SJSA1 (cell line): ENCODE data around the gene TLCD2. TPM values are rescaled to one million over a fixed set of nuclear protein-coding genes. Genes with fewer than 3 reads are reported as not detected.
A peak's percentile ranks its signal among the peaks of the same experiment; 100 is the strongest.
"Not testable (repeated sequence)": the region's sequence is repeated elsewhere in the genome, so short reads cannot be mapped to it uniquely, and the experiment has no call there.

ENCODE experiments used
- DNase-seq, 2 experiments: peaks; one replicate each; pipeline ENCODE4 v3.0.0-alpha.2; 2015 to 2020; ENCODE audit warnings: low spot score in 2 of 2, low read depth in 1 of 2
- H3K27ac ChIP-seq: fragments of 250-450 bp; sonication (Bioruptor Pico); 2 replicates; pipeline ENCODE4 v1.5.1; 2020; ENCODE audit warnings: mild to moderate bottlenecking, moderate library complexity
- H3K27me3 ChIP-seq: fragments of 250-450 bp; sonication (Bioruptor Pico); replicated peaks from 2 replicates; pipeline ENCODE4 v1.5.1; 2020; ENCODE audit warnings: mild to moderate bottlenecking, moderate library complexity
- H3K36me3 ChIP-seq: fragments of 250-450 bp; sonication (Bioruptor Pico); 2 replicates; pipeline ENCODE4 v1.5.1; 2020; ENCODE audit warnings: mild to moderate bottlenecking
- H3K4me1 ChIP-seq: fragments of 250-450 bp; sonication (Bioruptor Pico); replicated peaks from 2 replicates; pipeline ENCODE4 v1.6.1; 2021; ENCODE audit warnings: mild to moderate bottlenecking
- H3K4me3 ChIP-seq: fragments of 250-450 bp; sonication (Bioruptor Pico); 2 replicates; pipeline ENCODE4 v1.5.1; 2020; ENCODE audit warnings: mild to moderate bottlenecking
- H3K9me3 ChIP-seq: fragments of 250-450 bp; sonication (Bioruptor Pico); replicated peaks from 2 replicates; pipeline ENCODE4 v1.5.1; 2020; ENCODE audit warnings: mild to moderate bottlenecking
- total RNA-seq: library from RNA; depleted of rRNA; stranded (reverse); fragments of >200 nt; shearing (Covaris generic); gene quantifications from 2 replicates; pipeline ENCODE4 v1.2.3, GENCODE V29; 2014

TLCD2 gene
- total RNA-seq, 1 experiment from 2014 or later, result 0.95 TPM

DNA sequence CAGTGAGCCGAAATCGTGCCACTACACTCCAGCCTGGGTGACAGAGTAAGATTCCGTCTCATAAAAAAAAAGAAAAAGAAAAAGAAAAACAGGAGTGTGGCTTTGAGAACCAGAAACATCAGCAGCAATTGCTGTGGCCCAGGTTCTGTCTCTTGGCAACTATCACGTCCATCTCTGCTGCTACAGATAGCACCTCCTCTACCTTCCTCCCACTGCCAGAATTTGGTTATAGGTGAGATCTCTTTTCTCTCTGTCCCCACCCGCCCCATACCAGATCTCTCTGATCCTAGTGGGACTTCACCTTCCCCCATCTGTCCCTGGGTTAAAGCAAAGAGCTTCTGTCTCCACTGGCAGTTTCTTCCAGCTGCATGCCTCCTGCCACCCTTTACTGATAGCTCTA is 3.1 kb downstream of the TLCD2 start:
- no peak overlapping the region for H3K4me3 ChIP-seq
- peaks cover 29% of the 10 kb centered on the region for H3K4me1 ChIP-seq
- H3K27ac ChIP-seq, result no peak overlapping the region
- H3K27me3 ChIP-seq, result no peaks in the 10 kb centered on the region
- H3K36me3 ChIP-seq, result peaks cover 30% of the 10 kb centered on the region
- no peaks in the 10 kb centered on the region for H3K9me3 ChIP-seq
- no peak for DNase-seq

DNA sequence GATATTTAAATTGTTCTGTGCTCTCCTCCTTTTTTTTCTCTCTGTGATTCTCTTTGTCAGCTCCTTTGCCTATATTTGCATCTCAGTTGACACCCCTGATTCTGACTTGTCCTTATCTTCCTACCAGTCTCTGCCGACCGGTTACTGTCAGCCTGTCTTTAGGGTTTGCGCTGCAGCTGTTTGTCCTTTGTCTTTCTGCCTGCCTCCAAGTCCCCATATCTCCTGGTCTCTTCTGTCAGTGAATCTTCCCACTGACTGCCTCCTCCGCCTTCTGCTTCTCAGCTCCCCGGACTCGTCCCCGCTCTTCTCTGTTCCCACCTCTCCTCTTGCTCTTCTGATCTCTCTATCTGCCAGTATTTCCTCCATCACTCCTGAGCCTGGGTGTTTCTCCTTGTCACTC is 5.2 kb downstream of the TLCD2 start:
- H3K4me3 ChIP-seq, result no peak overlapping the region
- no peaks in the 10 kb centered on the region for H3K27me3 ChIP-seq
- no peak overlapping the region for H3K27ac ChIP-seq
- no peaks in the 10 kb centered on the region for H3K9me3 ChIP-seq
- no peak for DNase-seq
- peaks cover 10% of the 10 kb centered on the region for H3K36me3 ChIP-seq
- peaks cover 18% of the 10 kb centered on the region for H3K4me1 ChIP-seq

GRCh38 chr17:1703063-1703462 is 7.1 kb downstream of the TLCD2 start:
- Histone ChIP-seq H3K27me3 (no peaks in the 10 kb centered on the region), H3K4me3 (no peak overlapping the region), H3K9me3 (no peaks in the 10 kb centered on the region), H3K36me3 (peaks cover 4% of the 10 kb centered on the region; the same call in 1 of the 2 replicates), H3K27ac (peak overlapping the region; percentile 49), H3K4me1 (peaks cover 16% of the 10 kb centered on the region)
- DNase-seq, result peak; percentile 78 to 90

DNA sequence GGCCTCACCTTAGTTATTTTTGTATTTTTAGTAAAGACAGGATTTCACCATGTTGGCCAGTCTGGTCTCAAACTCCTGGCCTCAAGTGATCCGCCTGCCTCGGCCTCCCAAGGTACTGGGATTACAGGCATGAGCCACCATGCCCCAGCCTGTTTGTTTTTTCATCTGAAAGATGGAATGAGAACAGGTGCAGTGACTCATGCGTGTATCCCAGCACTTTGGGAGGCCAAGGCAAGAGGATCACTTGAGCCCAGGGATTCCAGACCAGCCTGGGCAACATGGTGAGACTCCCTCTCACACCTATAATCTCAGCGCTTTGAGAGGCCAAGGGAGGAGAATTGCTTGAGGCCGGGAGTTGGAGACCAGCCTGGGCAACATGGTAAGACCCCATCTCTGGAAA is 10.3 kb downstream of the TLCD2 start:
- not testable (repeated sequence) for H3K4me3 ChIP-seq, H3K27ac ChIP-seq, H3K36me3 ChIP-seq, H3K9me3 ChIP-seq, H3K27me3 ChIP-seq, DNase-seq
- H3K4me1 ChIP-seq, result peaks cover 16% of the 10 kb centered on the region

GRCh38 chr17:1697681-1698080 is 12.5 kb downstream of the TLCD2 start:
- no peaks in the 10 kb centered on the region for H3K9me3 ChIP-seq
- H3K27ac ChIP-seq, result no peak overlapping the region
- peaks cover 11% of the 10 kb centered on the region for H3K4me1 ChIP-seq
- no peak overlapping the region for H3K4me3 ChIP-seq
- no peaks in the 10 kb centered on the region for H3K27me3 ChIP-seq
- no peaks in the 10 kb centered on the region for H3K36me3 ChIP-seq
- no peak for DNase-seq

- Histone ChIP-seq H3K4me1 (peaks cover 5% of the 10 kb centered on the region), H3K4me3 (no peak overlapping the region), H3K9me3 (no peaks in the 10 kb centered on the region), H3K27ac (no peak overlapping the region), H3K27me3 (no peaks in the 10 kb centered on the region), H3K36me3 (no peaks in the 10 kb centered on the region)
- no peak for DNase-seq
Measured at GRCh38 chr17:1695365-1695764, 14.8 kb downstream of the TLCD2 start.

DNA sequence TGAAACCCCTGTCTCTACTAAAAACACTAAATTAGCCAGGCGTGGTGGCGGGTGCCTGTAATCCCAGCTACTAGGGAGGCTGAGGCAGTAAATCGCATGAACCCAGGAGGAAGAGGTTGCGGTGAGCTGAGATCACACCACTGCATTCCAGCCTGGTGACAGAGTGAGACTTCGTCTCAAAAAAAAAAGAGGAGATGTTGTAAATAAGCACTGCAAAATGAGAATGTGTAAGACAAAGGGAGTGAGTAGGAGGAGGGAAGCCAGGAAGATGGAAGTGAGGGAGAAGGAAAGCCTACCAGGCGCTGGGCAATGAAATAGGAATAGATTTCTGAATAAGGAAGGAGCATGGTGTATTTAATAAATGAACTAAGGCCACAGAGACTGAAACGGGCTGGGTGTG is 16.8 kb downstream of the TLCD2 start:
- Histone ChIP-seq H3K9me3 (no peaks in the 10 kb centered on the region), H3K36me3 (no peaks in the 10 kb centered on the region), H3K4me1 (peaks cover 5% of the 10 kb centered on the region), H3K27me3 (no peaks in the 10 kb centered on the region), H3K4me3 (no peak overlapping the region), H3K27ac (no peak overlapping the region)
- DNase-seq, result peak in 1 of 2 experiments; percentile 34

GRCh38 chr17:1690544-1691221 is 19.5 kb downstream of the TLCD2 start:
- peaks cover 11% of the 10 kb centered on the region for H3K4me1 ChIP-seq
- H3K27ac ChIP-seq, result no peak overlapping the region
- H3K36me3 ChIP-seq, result no peaks in the 10 kb centered on the region
- H3K27me3 ChIP-seq, result no peaks in the 10 kb centered on the region
- no peak overlapping the region for H3K4me3 ChIP-seq
- H3K9me3 ChIP-seq, result no peaks in the 10 kb centered on the region
- DNase-seq, result no peak

DNA sequence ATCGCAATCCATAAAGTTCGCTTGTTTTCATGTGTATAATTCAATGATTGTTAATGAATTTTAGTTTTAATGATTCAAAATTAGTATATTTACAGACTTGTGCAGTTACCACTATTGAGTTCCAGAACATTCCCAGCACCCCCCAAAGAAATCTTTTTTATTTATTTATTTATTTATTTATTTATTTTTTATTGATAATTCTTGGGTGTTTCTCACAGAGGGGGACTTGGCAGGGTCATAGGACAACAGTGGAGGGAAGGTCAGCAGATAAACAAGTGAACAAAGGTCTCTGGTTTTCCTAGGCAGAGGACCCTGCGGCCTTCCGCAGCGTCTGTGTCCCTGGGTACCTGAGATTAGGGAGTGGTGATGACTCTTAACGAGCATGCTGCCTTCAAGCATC is 21.8 kb downstream of the TLCD2 start:
- not testable (repeated sequence) for H3K4me3 ChIP-seq, H3K9me3 ChIP-seq, H3K27me3 ChIP-seq, H3K27ac ChIP-seq, DNase-seq
- Histone ChIP-seq H3K4me1 (peaks cover 17% of the 10 kb centered on the region), H3K36me3 (peaks cover 11% of the 10 kb centered on the region)

- Histone ChIP-seq H3K9me3 (no peaks in the 10 kb centered on the region), H3K27me3 (no peaks in the 10 kb centered on the region), H3K27ac (no peak overlapping the region), H3K36me3 (peaks cover 34% of the 10 kb centered on the region), H3K4me1 (peaks cover 17% of the 10 kb centered on the region), H3K4me3 (no peak overlapping the region)
- DNase-seq, result no peak
Measured at GRCh38 chr17:1686086-1686485, 24.1 kb downstream of the TLCD2 start.

DNA sequence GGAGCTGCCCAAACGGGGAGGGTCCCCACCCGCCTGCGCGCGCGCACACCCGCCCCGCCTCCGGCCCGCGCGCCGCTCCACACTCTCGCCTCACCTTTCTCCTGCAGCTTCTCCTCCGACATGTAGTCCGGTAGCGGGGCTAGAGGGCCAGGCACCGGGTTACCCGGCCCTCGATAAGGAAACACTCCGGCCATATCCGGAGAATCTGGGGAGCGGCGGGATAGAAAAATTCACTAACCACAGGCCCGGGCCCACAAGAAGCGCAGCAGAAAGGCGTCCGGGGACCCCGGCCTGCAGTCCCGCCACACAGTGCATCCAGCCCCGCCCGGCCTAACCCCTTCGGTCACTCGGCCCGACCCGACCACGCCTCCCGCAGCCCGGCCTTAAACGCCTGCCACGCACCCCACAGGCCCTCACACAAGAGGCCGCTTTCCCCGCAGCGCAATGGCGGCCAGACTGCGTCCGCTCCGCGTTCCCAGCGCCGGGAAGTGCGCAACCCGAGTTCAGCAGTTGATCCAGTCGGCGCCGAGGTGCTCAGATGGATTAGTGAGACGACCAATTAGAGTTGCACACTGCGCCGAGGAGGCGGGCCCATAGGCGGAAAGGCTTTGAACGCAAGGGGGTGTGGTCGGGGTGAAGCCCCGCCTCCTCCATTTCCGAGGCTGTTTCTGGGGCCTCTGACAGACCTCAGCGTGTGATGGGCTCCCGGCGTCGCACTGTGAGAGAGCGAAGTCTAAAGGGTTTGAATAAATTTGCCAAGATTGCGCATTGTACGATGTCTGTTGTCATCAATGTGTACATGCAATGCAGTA is 25.6 kb downstream of the TLCD2 start, which contains the start of gene PRPF8:
Gene PRPF8 (minus strand): TSS at position 490 of the 812 bp plus-strand sequence. CDS start 296 bp downstream, at position 194.
- H3K27ac ChIP-seq, result peak within 1 kb of the TSS; percentile 56
- H3K27me3 ChIP-seq, result no peaks in the 10 kb centered on the region
- peaks cover 17% of the 10 kb centered on the region for H3K4me1 ChIP-seq
- H3K36me3 ChIP-seq, result peaks cover 49% of the 10 kb centered on the region
- no peaks in the 10 kb centered on the region for H3K9me3 ChIP-seq
- DNase-seq, result peak; percentile 96 to 97
- H3K4me3 ChIP-seq, result peak within 1 kb of the TSS; percentile 81

- Histone ChIP-seq H3K4me1 (peaks cover 17% of the 10 kb centered on the region), H3K27ac (no peak overlapping the region), H3K36me3 (peaks cover 60% of the 10 kb centered on the region), H3K9me3 (no peaks in the 10 kb centered on the region), H3K4me3 (peak overlapping the region; percentile 81), H3K27me3 (no peaks in the 10 kb centered on the region)
- no peak for DNase-seq
Measured at GRCh38 chr17:1683459-1683858, 26.7 kb downstream of the TLCD2 start.

GRCh38 chr17:1676401-1676800 is 33.8 kb downstream of the TLCD2 start:
- Histone ChIP-seq H3K27ac (no peak overlapping the region), H3K4me1 (no peaks in the 10 kb centered on the region), H3K9me3 (no peaks in the 10 kb centered on the region), H3K4me3 (no peak overlapping the region), H3K27me3 (no peaks in the 10 kb centered on the region), H3K36me3 (peaks cover 96% of the 10 kb centered on the region)
- no peak for DNase-seq

- no peak for DNase-seq
- Histone ChIP-seq H3K36me3 (peaks cover 96% of the 10 kb centered on the region), H3K4me1 (peaks cover 5% of the 10 kb centered on the region; the same call in 1 of the 2 replicates), H3K4me3 (no peak overlapping the region), H3K9me3 (no peaks in the 10 kb centered on the region), H3K27ac (no peak overlapping the region), H3K27me3 (no peaks in the 10 kb centered on the region)
Measured at GRCh38 chr17:1673041-1673785, 37.0 kb downstream of the TLCD2 start.
